Ovary (tissue), 9 donors: ENCODE measurements around the gene ADCY5. TPM values are rescaled to one million over a fixed set of nuclear protein-coding genes. Genes with fewer than 3 reads are reported as not detected.

Experiments used
- DNase-seq, 5 donors: peaks; one replicate each; pipeline ENCODE4 v3.0.0-alpha.2; 2019 to 2020
- H3K27ac ChIP-seq, 2 donors: fragments of 200-600 bp; one replicate each; pipeline versions ENCODE4 v1.5.1 to v1.8.0; 2019 to 2022
- H3K27me3 ChIP-seq: fragments of 200-600 bp; one replicate; pipeline ENCODE4 v1.8.0; 2022
- H3K36me3 ChIP-seq: fragments of 200-600 bp; sonication (generic); one replicate; pipeline ENCODE4 v1.5.1; 2019
- H3K4me1 ChIP-seq: one replicate; pipeline ENCODE4 v1.8.1; 2013; ENCODE audit warnings: mild to moderate bottlenecking, moderate library complexity; ENCODE audit not compliant: insufficient read depth
- H3K4me3 ChIP-seq: fragments of 200-600 bp; sonication (generic); one replicate; pipeline ENCODE4 v1.5.1; 2017
- H3K9me3 ChIP-seq, 2 donors: fragments of 200-600 bp in 1 of 2; sonication (generic) in 1 of 2; one replicate each; pipeline versions ENCODE4 v1.5.1 to v1.8.1; 2013 to 2019; ENCODE audit warnings: mild to moderate bottlenecking in 1 of 2, moderate library complexity in 1 of 2
- CTCF ChIP-seq, 3 donors: fragments of 450-650 bp in 2 of 3; fragments of 200-600 bp in 1 of 3; IDR thresholded peaks; one replicate each; pipeline versions ENCODE4 v1.5.1 to v1.8.0; 2016 to 2022; ENCODE audit warnings: antibody characterized with exemption in 3 of 3, mild to moderate bottlenecking in 1 of 3
- EP300 ChIP-seq: sonication (generic); formaldehyde crosslinking; IDR thresholded peaks from one replicate; pipeline ENCODE4 v1.6.1; 2017; ENCODE audit warnings: antibody characterized with exemption
- POLR2A ChIP-seq: fragments of 450-650 bp; IDR thresholded peaks from one replicate; pipeline ENCODE4 v1.6.1; 2017; ENCODE audit warnings: antibody characterized with exemption, mild to moderate bottlenecking, moderate library complexity
- WGBS, 3 donors: extraction: QIAGEN DNeasy Blood & Tissue Kit in 1 of 3; methylation state at CpG; one replicate each; pipeline versions ENCODE4 v1.1.5 to v1.1.7; 2013 to 2017; 5-methylcytosine and 5-hydroxymethylcytosine counted together
- intact Hi-C, 4 donors: fragments of 100-400 bp; cut with DNase I; formaldehyde crosslinking; loops; one replicate each; pipeline versions ENCODE4 v1.11.0 to v1.15.1; 2022 to 2023
- polyA plus RNA-seq, 2 donors: library from polyadenylated mRNA; stranded (reverse); fragments of 200-250 nt in 1 of 2; fragments of 350-450 nt in 1 of 2; fragmentation: Illumina TruSeq in 1 of 2; extraction: RNeasy Lipid Tissue Mini Kit (QIAGEN cat#74804) in 1 of 2; gene quantifications; one replicate each; pipeline ENCODE4 v1.2.3, GENCODE V29; 2013 to 2014
- total RNA-seq, 7 donors: library from RNA; depleted of rRNA in 2 of 7; stranded (reverse); fragments of >200 nt in 2 of 7; fragmentation: NEBNext Ultra II Directional in 3 of 7; extraction: Animal tissue kit (Norgen Biotek cat#: 25700) in 3 of 7; gene quantifications; one replicate each; pipeline versions ENCODE4 v1.1.0 to v1.2.4, GENCODE V29; 2016 to 2023
- donor health status: DM: no; HTN: no; CAD: no; lungs with moderate emphysema.
- donor health status: DM: no; HTN: no; CAD: no.
- donor health status: Bipolar disorder and iron deficiency.
- donor health status: DM: yes; HTN: yes; CAD: no.
- donor health status: DM: no; HTN: no; CAD: no.
- donor health status: DM: yes; HTN: yes; CAD: no.

ADCY5 gene
- total and polyA plus RNA-seq, 9 donors: 5.3 to 36.2 (median 20.3) TPM

- intact Hi-C loops: no loop called here
- Histone ChIP-seq H3K27me3 (no peaks in the 10 kb centered on the region), H3K4me3 (no peak overlapping the region), H3K27ac (no peak overlapping the region), H3K9me3 (no peaks in the 10 kb centered on the region), H3K36me3 (no peaks in the 10 kb centered on the region), H3K4me1 (peaks cover 8% of the 10 kb centered on the region)
- 66 to 74% (median 68%) methylated on average over 16 of the region's 16 CpGs for WGBS, 3 donors
- DNase-seq: peak in 2 of 5 donors; percentile 20 to 31
- TF ChIP-seq EP300: no peak
- TF ChIP-seq CTCF (IDR thresholded peaks at IDR 0.05): no peak
- TF ChIP-seq POLR2A: no peak
Observed at GRCh38 chr3:123341871-123342630, 106.8 kb downstream of the ADCY5 start.

- peak in 2 of 5 donors; percentile 9 to 17 for DNase-seq
- H3K4me3 ChIP-seq: no peak overlapping the region
- TF ChIP-seq POLR2A (no peak), CTCF (IDR thresholded peaks at IDR 0.05) (no peak), EP300 (no peak)
- no peaks in the 10 kb centered on the region for H3K36me3 ChIP-seq
- intact Hi-C loops: no loop called here
- no peak overlapping the region for H3K27ac ChIP-seq
- 12 to 27% (median 18%) methylated on average over 4 of the region's 4 CpGs for WGBS, 3 donors
- H3K4me1 ChIP-seq: peaks cover 8% of the 10 kb centered on the region
- no peaks in the 10 kb centered on the region for H3K27me3 ChIP-seq
- H3K9me3 ChIP-seq: no peaks in the 10 kb centered on the region
Observed at GRCh38 chr3:123340336-123340735, 108.6 kb downstream of the ADCY5 start.

GRCh38 chr3:123339302-123339701 is 109.6 kb downstream of the ADCY5 start:
- Histone ChIP-seq H3K36me3 (no peaks in the 10 kb centered on the region), H3K27me3 (no peaks in the 10 kb centered on the region), H3K9me3 (no peaks in the 10 kb centered on the region), H3K27ac (no peak overlapping the region), H3K4me1 (peaks cover 8% of the 10 kb centered on the region), H3K4me3 (no peak overlapping the region)
- WGBS, 3 donors: 83 to 90% (median 89%) methylated on average over 3 of the region's 3 CpGs
- peak in 1 of 5 donors; percentile 18 for DNase-seq
- no peak for TF ChIP-seq EP300
- no peak for TF ChIP-seq CTCF (IDR thresholded peaks at IDR 0.05)
- intact Hi-C loops: no loop called here

GRCh38 chr3:123338620-123339061 is 110.2 kb downstream of the ADCY5 start:
- 56 to 76% (median 63%) methylated on average over 5 of the region's 5 CpGs for WGBS, 3 donors
- TF ChIP-seq EP300 (no peak), CTCF (IDR thresholded peaks at IDR 0.05) (no peak)
- Histone ChIP-seq H3K9me3 (no peaks in the 10 kb centered on the region), H3K27ac (no peak overlapping the region), H3K36me3 (no peaks in the 10 kb centered on the region), H3K27me3 (no peaks in the 10 kb centered on the region), H3K4me3 (no peak overlapping the region), H3K4me1 (peaks cover 5% of the 10 kb centered on the region)
- intact Hi-C loops: no loop called here
- peak in 2 of 5 donors; percentile 15 to 25 for DNase-seq
